Endothelial cell of umbilical vein (primary cell): ENCODE results near the gene SH3PXD2A. TPM values are rescaled to one million over a fixed set of nuclear protein-coding genes. Genes with fewer than 3 reads are reported as not detected.

ENCODE experiments used
- BruUV-seq: library from RNA; stranded (reverse); fragments of 400-500 nt; replicated peaks from 2 replicates; lab custom pipeline; 2021; lab: Mats Ljungman, UMichigan
- CTCF ChIA-PET: fragments of 300-600, 350-600 bp; sonication (Branson Sonifier 250); formaldehyde crosslinking; loops from one replicate; lab custom pipeline; 2021; ENCODE audit warnings: antibody characterized with exemption, inconsistent platforms; lab: Charles Lee
- POLR2A ChIA-PET: fragments of 300-600, 350-600 bp; sonication (Branson Sonifier 250); formaldehyde crosslinking; loops from one replicate; lab custom pipeline; 2021; ENCODE audit warnings: antibody characterized with exemption, inconsistent platforms; lab: Charles Lee
- DNase-seq: peaks from one replicate; pipeline ENCODE4 v3.0.0-alpha.2; 2011; ENCODE audit warnings: low read depth, low spot score
- FAIRE-seq: peaks from 2 replicates; lab custom pipeline; 2011; peaks lifted over from hg19 to GRCh38; lab: Jason Lieb, UNC
- H2AFZ ChIP-seq: 2 replicates; pipeline ENCODE4 v1.6.0; 2012; ENCODE audit warnings: low read depth, low read length, control low read depth, inconsistent platforms
- H3K27ac ChIP-seq: 2 replicates; pipeline ENCODE4 v1.5.1; 2011; ENCODE audit warnings: low read depth, mild to moderate bottlenecking, control low read depth, low read length, moderate library complexity; ENCODE audit not compliant: insufficient read depth
- H3K27me3 ChIP-seq, 2 experiments: 2 replicates each; pipeline versions ENCODE4 v1.6.0 to v1.6.1; 2011; ENCODE audit warnings: low read length in 2 of 2, mixed read lengths in 1 of 2; ENCODE audit not compliant: control insufficient read depth in 2 of 2, insufficient read depth in 2 of 2
- H3K36me3 ChIP-seq, 2 experiments: 2 replicates in 1 of 2; 3 replicates in 1 of 2; pipeline ENCODE4 v1.5.1; 2011; ENCODE audit warnings: low read length in 2 of 2, mild to moderate bottlenecking in 1 of 2, moderate library complexity in 1 of 2; ENCODE audit not compliant: control insufficient read depth in 2 of 2, insufficient read depth in 2 of 2; ENCODE audit errors: extremely low read depth in 1 of 2
- H3K4me1 ChIP-seq: 3 replicates; pipeline ENCODE4 v1.5.1; 2011; ENCODE audit warnings: mild to moderate bottlenecking, low read length; ENCODE audit not compliant: control insufficient read depth, insufficient read depth; ENCODE audit errors: extremely low read depth
- H3K4me2 ChIP-seq: 2 replicates; pipeline ENCODE4 v1.6.1; 2011; ENCODE audit warnings: low read length, control low read depth, mixed read lengths; ENCODE audit not compliant: insufficient read depth
- H3K4me3 ChIP-seq, 3 experiments: fragments of 200-600 bp in 1 of 3; sonication (generic), shearing (Covaris generic) in 1 of 3; replicated peaks in 1 of 3; 2 replicates each; pipeline ENCODE4 v1.5.1; 2011 to 2016; ENCODE audit warnings: control low read depth in 3 of 3, low read length in 3 of 3, mild to moderate bottlenecking in 2 of 3, inconsistent platforms in 1 of 3, low read depth in 1 of 3, moderate library complexity in 1 of 3; ENCODE audit not compliant: insufficient read depth in 1 of 3
- H3K79me2 ChIP-seq: 2 replicates; pipeline ENCODE4 v1.6.0; 2012; ENCODE audit warnings: low read length, inconsistent platforms; ENCODE audit not compliant: control insufficient read depth, insufficient read depth
- H3K9ac ChIP-seq: replicated peaks from 2 replicates; pipeline ENCODE3; 2011; ENCODE audit warnings: low read length, control low read depth; ENCODE audit not compliant: insufficient read depth; ENCODE audit errors: extremely low read depth
- H3K9me1 ChIP-seq: replicated peaks from 3 replicates; pipeline ENCODE4 v1.6.0; 2011; ENCODE audit warnings: mild to moderate bottlenecking, low read length; ENCODE audit not compliant: control insufficient read depth, insufficient read depth; ENCODE audit errors: extremely low read depth
- H3K9me3 ChIP-seq: replicated peaks from 2 replicates; pipeline ENCODE4 v1.5.1; 2012; ENCODE audit warnings: low read length, inconsistent platforms; ENCODE audit not compliant: control insufficient read depth, insufficient read depth
- H4K20me1 ChIP-seq: replicated peaks from 2 replicates; pipeline ENCODE3; 2011; ENCODE audit warnings: mild to moderate bottlenecking, low read length; ENCODE audit not compliant: control insufficient read depth, insufficient read depth; ENCODE audit errors: extremely low read depth
- EZH2 ChIP-seq: IDR thresholded peaks from 2 replicates; pipeline ENCODE4 v1.6.1; 2012; ENCODE audit warnings: borderline replicate concordance, low read depth, mild to moderate bottlenecking, moderate library complexity, low read length, inconsistent platforms; ENCODE audit not compliant: severe bottlenecking
- FOS ChIP-seq: IDR thresholded peaks from 2 replicates; pipeline ENCODE4 v1.6.1; 2011; ENCODE audit warnings: mild to moderate bottlenecking, low read length, moderate library complexity, borderline replicate concordance; ENCODE audit not compliant: insufficient read depth
- GATA2 ChIP-seq: IDR thresholded peaks from 2 replicates; pipeline ENCODE4 v1.7.0; 2011; ENCODE audit warnings: low read depth, mild to moderate bottlenecking, moderate library complexity, mixed read lengths, low read length; ENCODE audit not compliant: insufficient read length, insufficient read depth
- JUN ChIP-seq: IDR thresholded peaks from 2 replicates; pipeline ENCODE4 v1.6.1; 2011; ENCODE audit warnings: borderline replicate concordance, low read depth; ENCODE audit not compliant: insufficient read length, insufficient read depth
- MYC ChIP-seq: IDR thresholded peaks from one replicate; pipeline ENCODE4 v1.6.1; 2011; ENCODE audit warnings: mild to moderate bottlenecking, low read depth, low read length
- POLR2A ChIP-seq: IDR thresholded peaks from 2 replicates; pipeline ENCODE4 v1.6.1; 2012; ENCODE audit warnings: low read depth, mild to moderate bottlenecking, control low read depth, low read length
- POLR2AphosphoS5 ChIP-seq: IDR thresholded peaks from 2 replicates; pipeline ENCODE4 v1.6.1; 2012; ENCODE audit warnings: low read depth, mild to moderate bottlenecking, control low read depth, low read length, moderate library complexity; ENCODE audit not compliant: insufficient read depth
- dilution Hi-C: fragments of 300-500 bp; cut with MboI; formaldehyde crosslinking; loops from one replicate; pipeline ENCODE4 v1.15.0; 2019; ENCODE audit warnings: low sequenced_read_pairs; ENCODE audit not compliant: extremely low pct_ligation_motif_present
- intact Hi-C: fragments of 100-400 bp; cut with micrococcal nuclease; formaldehyde crosslinking; loops from one replicate; pipeline ENCODE4 v1.10.0; 2022
- polyA plus RNA-seq, 4 experiments: library from polyadenylated mRNA; depleted of rRNA in 3 of 4; stranded (reverse) in 3 of 4; unstranded in 1 of 4; fragments of >200 nt; gene quantifications; 2 replicates each; pipeline versions ENCODE4 v1.2.1 to v1.2.3, GENCODE V29; 2011 to 2012; ENCODE audit warnings: missing spikeins in 1 of 4
- total RNA-seq: library from RNA; stranded (reverse); gene quantifications from 2 replicates; pipeline ENCODE4 v1.2.3, GENCODE V29; 2021
- TF ChIP-seq, protein P1 (sequence below), 2 donors: IDR thresholded peaks; 1 replicate in 1 of 2; 2 replicates in 1 of 2; pipeline ENCODE4 v1.5.1; 2011; ENCODE audit warnings: low read length in 2 of 2, mild to moderate bottlenecking in 2 of 2, moderate library complexity in 2 of 2, control low read depth in 1 of 2, inconsistent platforms in 1 of 2, low read depth in 1 of 2; ENCODE audit not compliant: insufficient read depth in 1 of 2; ENCODE audit errors: extremely low read depth in 1 of 2
- TF ChIP-seq, protein P2 (sequence below): IDR thresholded peaks from 2 replicates; pipeline ENCODE4 v1.6.1; 2011; ENCODE audit not compliant: insufficient read depth, insufficient read length

Gene SH3PXD2A
- total and polyA plus RNA-seq, 2 donors (not counting 3 experiments of a cell fraction or from before 2014, with no cell fraction given) = 1.4 to 5.1 TPM

DNA sequence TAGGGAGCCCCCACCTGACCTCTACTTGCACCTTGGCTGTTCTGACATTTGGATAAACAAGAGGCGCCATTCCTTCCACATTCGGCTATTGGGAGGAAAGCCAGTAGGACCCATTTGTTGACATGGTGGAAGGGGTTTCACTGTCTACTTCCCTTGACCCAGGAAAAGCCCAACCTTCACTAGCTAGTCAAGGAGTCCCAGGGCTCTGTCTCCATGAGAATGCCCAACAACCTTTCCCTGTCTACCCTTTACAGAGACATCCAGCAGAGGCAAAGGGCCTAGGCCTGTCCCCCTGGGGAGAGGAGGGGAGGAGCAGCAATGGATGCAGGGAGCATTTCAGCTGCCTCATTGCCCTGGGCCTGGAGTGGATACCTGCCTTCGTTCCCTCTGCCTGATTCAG, 225.8 kb downstream of the SH3PXD2A start:
- Histone ChIP-seq H3K27ac (no peak overlapping the region), H3K4me3 (no peak overlapping the region), H3K9me3 (no peaks in the 10 kb centered on the region), H4K20me1 (no peaks in the 10 kb centered on the region), H3K9me1 (no peaks in the 10 kb centered on the region), H3K4me2 (no peak overlapping the region), H3K79me2 (no peaks in the 10 kb centered on the region), H3K36me3 (no peaks in the 10 kb centered on the region), H2AFZ (no peak overlapping the region), H3K27me3 (no peaks in the 10 kb centered on the region), H3K9ac (no peak overlapping the region), H3K4me1 (no peaks in the 10 kb centered on the region)
- ChIA-PET CTCF (no interaction called here), POLR2A (no interaction called here)
- no peak for DNase-seq
- TF ChIP-seq POLR2AphosphoS5 = no peak
- TF ChIP-seq JUN = no peak
- no peak for TF ChIP-seq MYC
- no peak for TF ChIP-seq EZH2
- TF ChIP-seq, protein P1, sequence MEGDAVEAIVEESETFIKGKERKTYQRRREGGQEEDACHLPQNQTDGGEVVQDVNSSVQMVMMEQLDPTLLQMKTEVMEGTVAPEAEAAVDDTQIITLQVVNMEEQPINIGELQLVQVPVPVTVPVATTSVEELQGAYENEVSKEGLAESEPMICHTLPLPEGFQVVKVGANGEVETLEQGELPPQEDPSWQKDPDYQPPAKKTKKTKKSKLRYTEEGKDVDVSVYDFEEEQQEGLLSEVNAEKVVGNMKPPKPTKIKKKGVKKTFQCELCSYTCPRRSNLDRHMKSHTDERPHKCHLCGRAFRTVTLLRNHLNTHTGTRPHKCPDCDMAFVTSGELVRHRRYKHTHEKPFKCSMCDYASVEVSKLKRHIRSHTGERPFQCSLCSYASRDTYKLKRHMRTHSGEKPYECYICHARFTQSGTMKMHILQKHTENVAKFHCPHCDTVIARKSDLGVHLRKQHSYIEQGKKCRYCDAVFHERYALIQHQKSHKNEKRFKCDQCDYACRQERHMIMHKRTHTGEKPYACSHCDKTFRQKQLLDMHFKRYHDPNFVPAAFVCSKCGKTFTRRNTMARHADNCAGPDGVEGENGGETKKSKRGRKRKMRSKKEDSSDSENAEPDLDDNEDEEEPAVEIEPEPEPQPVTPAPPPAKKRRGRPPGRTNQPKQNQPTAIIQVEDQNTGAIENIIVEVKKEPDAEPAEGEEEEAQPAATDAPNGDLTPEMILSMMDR (IDR thresholded peaks at IDR 0.05; ENCODE audit: extremely low read depth in 1 of 2, insufficient read depth in 1 of 2, low read depth in 1 of 2, low read length in 2 of 2) = no peak
- TF ChIP-seq FOS = no peak
- TF ChIP-seq, protein P2, sequence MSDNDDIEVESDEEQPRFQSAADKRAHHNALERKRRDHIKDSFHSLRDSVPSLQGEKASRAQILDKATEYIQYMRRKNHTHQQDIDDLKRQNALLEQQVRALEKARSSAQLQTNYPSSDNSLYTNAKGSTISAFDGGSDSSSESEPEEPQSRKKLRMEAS = no peak
- no peak for TF ChIP-seq POLR2A
- no peak for TF ChIP-seq GATA2
- BruUV-seq = no TSS peak
- intact Hi-C loops = no loop called here
- FAIRE-seq = no peak
- dilution Hi-C loops = no loop called here
